MM.1S (cell line): Measurements from ENCODE around the gene CHST11.

ENCODE experiments used
- DNase-seq: peaks from one replicate; pipeline ENCODE4 v3.0.0-alpha.2; 2015
- H2AFZ ChIP-seq: fragments of 300-600 bp; sonication (generic); 2 replicates; pipeline ENCODE4 v1.6.0; 2016; ENCODE audit warnings: antibody characterized with exemption, low read length
- H3F3A ChIP-seq: fragments of 300-600 bp; sonication (generic); 2 replicates; pipeline ENCODE4 v1.6.1; 2016; ENCODE audit warnings: mild to moderate bottlenecking, antibody characterized with exemption, low read length, moderate library complexity, mixed read lengths; ENCODE audit not compliant: insufficient read depth
- H3K27ac ChIP-seq: fragments of 300-600 bp; sonication (generic); 2 replicates; pipeline ENCODE4 v1.5.1; 2016; ENCODE audit warnings: mild to moderate bottlenecking, low read length
- H3K27me3 ChIP-seq: fragments of 300-600 bp; sonication (generic); replicated peaks from 2 replicates; pipeline ENCODE4 v1.6.0; 2016; ENCODE audit warnings: low read length; ENCODE audit not compliant: insufficient read depth
- H3K36me3 ChIP-seq: fragments of 300-600 bp; sonication (generic); replicated peaks from 2 replicates; pipeline ENCODE4 v1.6.1; 2016; ENCODE audit warnings: mild to moderate bottlenecking, low read length, mixed read lengths; ENCODE audit not compliant: insufficient read depth
- H3K4me1 ChIP-seq: fragments of 300-600 bp; sonication (generic); 2 replicates; pipeline ENCODE4 v1.6.1; 2016; ENCODE audit warnings: low read length, mixed read lengths
- H3K4me2 ChIP-seq: fragments of 300-600 bp; sonication (generic); 2 replicates; pipeline ENCODE4 v1.6.0; 2016; ENCODE audit warnings: low read depth, low read length
- H3K4me3 ChIP-seq: fragments of 300-600 bp; sonication (generic); 2 replicates; pipeline ENCODE4 v1.5.1; 2016; ENCODE audit warnings: low read length, mixed read lengths
- H3K79me2 ChIP-seq: fragments of 300-600 bp; sonication (generic); 2 replicates; pipeline ENCODE4 v1.6.1; 2016; ENCODE audit warnings: mixed run types, low read length, mixed read lengths
- H3K9ac ChIP-seq: fragments of 300-600 bp; sonication (generic); 2 replicates; pipeline ENCODE4 v1.6.1; 2016; ENCODE audit warnings: low read length, mixed read lengths
- H3K9me2 ChIP-seq: fragments of 300-600 bp; sonication (generic); replicated peaks from 2 replicates; pipeline ENCODE4 v1.6.1; 2016; ENCODE audit warnings: mild to moderate bottlenecking, low read length, mixed read lengths; ENCODE audit not compliant: insufficient read depth
- H3K9me3 ChIP-seq: fragments of 300-600 bp; sonication (generic); replicated peaks from 2 replicates; pipeline ENCODE4 v1.6.1; 2016; ENCODE audit warnings: mild to moderate bottlenecking, low read length, mixed read lengths; ENCODE audit not compliant: insufficient read depth
- H4K20me1 ChIP-seq: fragments of 300-600 bp; sonication (generic); 2 replicates; pipeline ENCODE4 v1.6.1; 2016; ENCODE audit warnings: mild to moderate bottlenecking, low read length, moderate library complexity, mixed read lengths; ENCODE audit not compliant: insufficient read depth
- EZH2 ChIP-seq: fragments of 300-600 bp; sonication (generic); optimal IDR thresholded peaks from 2 replicates; pipeline ENCODE3; 2017; ENCODE audit warnings: low read depth, mild to moderate bottlenecking, antibody characterized with exemption, low read length, mixed read lengths
- EZH2phosphoT487 ChIP-seq: fragments of 300-600 bp; sonication (generic); IDR thresholded peaks from 2 replicates; pipeline ENCODE4 v1.6.1; 2018; ENCODE audit warnings: antibody characterized with exemption, low read length
- TF ChIP-seq, protein P1 (sequence below): fragments of 300-600 bp; sonication (generic); IDR thresholded peaks from 2 replicates; pipeline ENCODE4 v1.5.1; 2016; ENCODE audit warnings: antibody characterized with exemption, low read length, mixed read lengths

Gene CHST11

DNA sequence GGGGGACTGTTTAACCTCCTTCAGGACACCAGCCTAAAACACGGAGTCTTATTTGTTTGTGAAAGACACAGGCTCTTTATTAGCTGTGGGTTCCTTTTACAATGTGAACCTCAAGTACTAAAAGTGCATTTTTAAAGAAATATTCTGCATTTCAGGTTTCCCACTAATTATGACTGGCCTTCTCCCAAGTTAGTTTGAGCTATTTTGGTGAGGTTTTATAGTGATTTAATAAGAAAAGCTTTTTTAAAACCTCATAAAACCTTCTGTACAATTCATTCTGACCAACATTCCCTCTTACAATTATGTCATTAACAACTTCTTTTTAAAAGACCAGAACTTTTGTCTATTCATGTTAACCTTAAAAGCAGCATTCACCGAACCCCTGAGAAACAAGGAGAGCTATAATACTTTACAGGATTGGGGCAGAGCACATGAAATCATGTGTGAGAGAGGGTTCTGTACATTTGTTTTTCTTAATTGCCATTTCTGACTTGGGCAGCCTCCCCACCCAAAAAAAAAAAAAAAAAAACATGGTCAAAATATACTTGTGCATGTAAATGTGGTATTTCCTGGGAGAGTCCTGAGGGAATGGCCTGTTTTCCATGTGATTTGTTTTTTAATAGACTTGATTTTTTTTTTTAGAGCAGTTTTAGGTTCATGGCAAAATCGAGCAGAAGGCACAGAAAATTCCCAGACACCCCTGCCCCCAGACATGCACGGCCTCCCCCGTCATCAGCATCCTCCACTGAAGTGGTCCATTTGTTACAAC, 169.5 kb downstream of the CHST11 start:
- no peaks in the 10 kb centered on the region for H3K9me2 ChIP-seq
- H3K4me1 ChIP-seq = no peaks in the 10 kb centered on the region
- DNase-seq = no peak
- no peaks in the 10 kb centered on the region for H3K9me3 ChIP-seq
- no peaks in the 10 kb centered on the region; the same call in 1 of the 2 replicates for H3K79me2 ChIP-seq
- H2AFZ ChIP-seq = no peak overlapping the region
- no peak for TF ChIP-seq EZH2
- TF ChIP-seq, protein P1, sequence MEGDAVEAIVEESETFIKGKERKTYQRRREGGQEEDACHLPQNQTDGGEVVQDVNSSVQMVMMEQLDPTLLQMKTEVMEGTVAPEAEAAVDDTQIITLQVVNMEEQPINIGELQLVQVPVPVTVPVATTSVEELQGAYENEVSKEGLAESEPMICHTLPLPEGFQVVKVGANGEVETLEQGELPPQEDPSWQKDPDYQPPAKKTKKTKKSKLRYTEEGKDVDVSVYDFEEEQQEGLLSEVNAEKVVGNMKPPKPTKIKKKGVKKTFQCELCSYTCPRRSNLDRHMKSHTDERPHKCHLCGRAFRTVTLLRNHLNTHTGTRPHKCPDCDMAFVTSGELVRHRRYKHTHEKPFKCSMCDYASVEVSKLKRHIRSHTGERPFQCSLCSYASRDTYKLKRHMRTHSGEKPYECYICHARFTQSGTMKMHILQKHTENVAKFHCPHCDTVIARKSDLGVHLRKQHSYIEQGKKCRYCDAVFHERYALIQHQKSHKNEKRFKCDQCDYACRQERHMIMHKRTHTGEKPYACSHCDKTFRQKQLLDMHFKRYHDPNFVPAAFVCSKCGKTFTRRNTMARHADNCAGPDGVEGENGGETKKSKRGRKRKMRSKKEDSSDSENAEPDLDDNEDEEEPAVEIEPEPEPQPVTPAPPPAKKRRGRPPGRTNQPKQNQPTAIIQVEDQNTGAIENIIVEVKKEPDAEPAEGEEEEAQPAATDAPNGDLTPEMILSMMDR = no peak
- no peak for TF ChIP-seq EZH2phosphoT487
- H4K20me1 ChIP-seq = no peaks in the 10 kb centered on the region
- H3K36me3 ChIP-seq = no peaks in the 10 kb centered on the region
- H3K27me3 ChIP-seq = no peaks in the 10 kb centered on the region
- H3K9ac ChIP-seq = no peak overlapping the region
- H3K27ac ChIP-seq = no peak overlapping the region
- H3F3A ChIP-seq = no peaks in the 10 kb centered on the region
- H3K4me3 ChIP-seq = no peak overlapping the region
- H3K4me2 ChIP-seq = no peak overlapping the region

DNA sequence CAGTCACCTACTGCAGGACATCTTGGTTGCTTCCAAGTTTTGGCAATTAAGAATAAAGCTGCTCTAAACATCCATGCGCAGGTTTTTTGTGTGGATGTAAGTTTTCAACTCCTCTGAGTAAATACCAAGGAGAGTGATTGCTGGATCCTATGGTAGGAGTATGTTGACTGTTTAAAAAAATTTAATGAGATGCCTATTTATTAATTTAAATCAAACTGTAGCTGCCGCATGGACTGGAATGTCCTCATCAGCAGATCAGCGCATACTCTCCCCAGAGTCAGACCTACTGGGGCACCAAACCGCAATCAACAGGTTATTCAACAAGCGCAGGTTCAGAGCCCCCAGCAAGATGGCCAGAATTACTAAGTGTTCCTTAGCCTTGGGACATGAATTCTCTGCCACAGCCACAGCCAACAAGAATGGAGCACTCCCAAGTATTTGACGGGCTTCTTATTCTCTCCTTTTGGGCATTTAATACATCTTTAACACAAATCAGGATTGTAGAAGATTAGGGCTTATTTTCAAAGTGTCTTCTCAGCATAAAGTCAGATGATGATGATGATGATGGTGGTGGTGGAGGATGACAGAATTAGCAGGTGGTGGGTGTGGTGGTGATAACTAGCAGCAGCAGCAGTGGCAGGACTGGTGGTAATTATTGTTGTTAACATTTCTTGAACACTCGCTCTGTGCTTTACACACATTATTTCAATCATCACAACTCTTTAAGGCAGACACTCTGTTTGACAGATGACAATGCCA, 170.7 kb downstream of the CHST11 start:
- TF ChIP-seq EZH2 (no peak), EZH2phosphoT487 (no peak)
- TF ChIP-seq, protein P1 = no peak
- Histone ChIP-seq H2AFZ (no peak overlapping the region), H3K4me3 (no peak overlapping the region), H3K36me3 (no peaks in the 10 kb centered on the region), H3K9me3 (no peaks in the 10 kb centered on the region), H3K27ac (no peak overlapping the region), H3K79me2 (no peaks in the 10 kb centered on the region), H3K9ac (no peak overlapping the region), H3K27me3 (no peaks in the 10 kb centered on the region), H3F3A (no peaks in the 10 kb centered on the region), H3K4me1 (no peaks in the 10 kb centered on the region), H4K20me1 (no peaks in the 10 kb centered on the region), H3K9me2 (no peaks in the 10 kb centered on the region), H3K4me2 (no peak overlapping the region)
- no peak for DNase-seq

DNA sequence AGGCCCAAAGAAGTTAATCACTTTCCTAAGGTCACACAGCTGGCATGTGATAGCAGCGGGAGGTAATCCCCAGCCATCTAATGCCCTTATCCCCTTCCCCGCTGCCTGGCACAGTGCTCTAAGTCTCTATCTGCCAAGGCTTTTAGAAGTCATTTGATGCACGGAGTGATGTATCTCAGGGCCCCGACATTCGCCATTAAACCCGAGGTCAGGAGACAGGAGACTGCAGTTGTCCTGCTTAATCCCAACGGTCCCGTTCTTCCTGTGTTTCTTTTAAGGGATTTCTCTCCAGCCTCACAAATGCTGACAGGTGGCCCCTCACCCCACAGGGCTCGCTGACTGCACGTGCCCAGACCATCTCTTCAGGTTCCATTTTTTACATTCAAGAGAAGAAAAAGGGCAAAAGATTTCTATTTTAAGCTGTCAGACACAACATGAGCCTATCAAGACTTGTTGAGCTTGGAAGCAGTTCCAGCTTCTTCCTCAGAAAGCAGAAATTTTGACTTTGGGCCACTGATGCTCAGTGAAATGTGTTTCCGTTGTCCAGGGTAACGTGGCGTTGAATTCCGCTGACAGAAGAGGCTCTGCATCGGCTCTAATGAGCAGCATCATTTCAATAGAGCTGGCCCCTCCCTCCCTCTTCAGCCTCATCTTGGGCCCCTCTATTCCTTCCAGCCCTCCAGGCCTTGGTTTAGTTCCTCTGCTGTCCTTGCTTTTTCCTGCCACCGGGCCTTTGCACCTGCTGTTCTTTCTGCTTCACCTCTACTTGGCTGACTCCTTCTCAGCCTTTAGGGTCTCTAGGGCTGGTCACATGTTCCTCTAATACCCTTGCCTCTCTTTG, 171.5 kb downstream of the CHST11 start:
- H2AFZ ChIP-seq = no peak overlapping the region
- H3K36me3 ChIP-seq = no peaks in the 10 kb centered on the region
- H3K9me3 ChIP-seq = no peaks in the 10 kb centered on the region
- no peak for TF ChIP-seq EZH2phosphoT487
- TF ChIP-seq EZH2 = no peak
- TF ChIP-seq, protein P1 = no peak
- H3K4me1 ChIP-seq = no peaks in the 10 kb centered on the region
- H4K20me1 ChIP-seq = no peaks in the 10 kb centered on the region
- H3K79me2 ChIP-seq = no peaks in the 10 kb centered on the region
- no peak overlapping the region for H3K9ac ChIP-seq
- H3K4me2 ChIP-seq = no peak overlapping the region
- H3K27ac ChIP-seq = no peak overlapping the region
- no peak overlapping the region for H3K4me3 ChIP-seq
- DNase-seq = no peak
- H3K9me2 ChIP-seq = no peaks in the 10 kb centered on the region
- H3K27me3 ChIP-seq = no peaks in the 10 kb centered on the region
- no peaks in the 10 kb centered on the region for H3F3A ChIP-seq
